Measurements from ENCODE around the gene FES.

- TF ChIP-seq CTCF (IDR thresholded peaks at IDR 0.05) (no peak), POLR2A (IDR thresholded peaks at IDR 0.05) (no peak), POLR2AphosphoS5 (IDR thresholded peaks at IDR 0.05) (no peak), EP300 (IDR thresholded peaks at IDR 0.05) (no peak)
Measured at GRCh38 chr15:90895571-90896117, 11.3 kb downstream of the FES start.
